ENCODE data around the gene RGS7.
"Not testable (repeated sequence)": the region's sequence is repeated elsewhere in the genome, so short reads cannot be mapped to it uniquely, and the experiment has no call there.

RGS7 gene

GRCh38 chr1:240776237-240776636 is 580.8 kb downstream of the RGS7 start:
- DNase-seq (ENCODE audit: low spot score): no peak

GRCh38 chr1:240772131-240772530 is 584.9 kb downstream of the RGS7 start:
- no peak for DNase-seq (ENCODE audit: low spot score)

GRCh38 chr1:240771450-240771849 is 585.6 kb downstream of the RGS7 start:
- no peak for DNase-seq (ENCODE audit: low spot score)

GRCh38 chr1:240768979-240769378 is 588.0 kb downstream of the RGS7 start:
- DNase-seq (ENCODE audit: low spot score): no peak

- DNase-seq (ENCODE audit: low spot score): peak; percentile 70
Measured at GRCh38 chr1:240766831-240767230, 590.2 kb downstream of the RGS7 start.

GRCh38 chr1:240765732-240766363 is 591.2 kb downstream of the RGS7 start:
- DNase-seq (ENCODE audit: low spot score): peak; percentile 71

- no peak for DNase-seq (ENCODE audit: low spot score)
Measured at GRCh38 chr1:240763771-240764170, 593.2 kb downstream of the RGS7 start.

- DNase-seq (ENCODE audit: low spot score): not testable (repeated sequence)
Measured at GRCh38 chr1:240763095-240763494, 593.9 kb downstream of the RGS7 start.

- not testable (repeated sequence) for DNase-seq (ENCODE audit: low spot score)
Measured at GRCh38 chr1:240762471-240762987, 594.5 kb downstream of the RGS7 start.

GRCh38 chr1:240758777-240759176 is 598.2 kb downstream of the RGS7 start:
- not testable (repeated sequence) for DNase-seq (ENCODE audit: low spot score)

- no peak for DNase-seq (ENCODE audit: low spot score)
Measured at GRCh38 chr1:240758296-240758695, 598.7 kb downstream of the RGS7 start.

GRCh38 chr1:240747907-240748306 is 609.1 kb downstream of the RGS7 start:
- DNase-seq (ENCODE audit: low spot score): no peak

- no peak for DNase-seq (ENCODE audit: low spot score)
Measured at GRCh38 chr1:240743705-240744104, 613.3 kb downstream of the RGS7 start.

GRCh38 chr1:240739754-240740153 is 617.3 kb downstream of the RGS7 start:
- no peak for DNase-seq (ENCODE audit: low spot score)

- DNase-seq (ENCODE audit: low spot score): peak; percentile 31
Measured at GRCh38 chr1:240739139-240739538, 617.9 kb downstream of the RGS7 start.

GRCh38 chr1:240737766-240738265 is 619.2 kb downstream of the RGS7 start:
- no peak for DNase-seq (ENCODE audit: low spot score)

GRCh38 chr1:240737298-240737697 is 619.7 kb downstream of the RGS7 start:
- no peak for DNase-seq (ENCODE audit: low spot score)

GRCh38 chr1:240734705-240735104 is 622.3 kb downstream of the RGS7 start:
- DNase-seq (ENCODE audit: low spot score): not testable (repeated sequence)

GRCh38 chr1:240734001-240734400 is 623.0 kb downstream of the RGS7 start:
- DNase-seq (ENCODE audit: low spot score): no peak

GRCh38 chr1:240732390-240732789 is 624.6 kb downstream of the RGS7 start:
- DNase-seq (ENCODE audit: low spot score): peak; percentile 69

Measured in hepatic stellate cell (primary cell).